Measurements from ENCODE around the gene SYT7.

DNA sequence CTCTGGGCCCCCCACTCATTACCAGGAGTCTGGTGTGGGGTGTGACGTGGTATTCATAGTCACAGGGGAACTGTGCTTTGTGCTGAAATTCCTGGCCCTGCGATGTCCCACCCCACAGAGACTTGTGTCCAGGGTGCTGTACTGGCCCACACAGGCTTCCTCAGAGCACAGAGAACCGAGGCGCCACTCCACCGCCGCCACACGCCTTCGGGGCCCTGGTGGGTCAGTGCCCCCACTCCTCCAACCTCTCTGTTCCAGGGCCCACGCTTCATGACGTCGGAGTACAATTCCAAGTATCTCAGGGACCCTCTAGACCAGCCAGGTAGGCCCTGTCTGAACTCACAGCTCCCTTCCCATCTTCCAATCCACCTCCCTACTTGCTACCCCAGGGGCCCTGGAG, 95.8 kb downstream of the SYT7 start:
- TF ChIP-seq, protein P1, sequence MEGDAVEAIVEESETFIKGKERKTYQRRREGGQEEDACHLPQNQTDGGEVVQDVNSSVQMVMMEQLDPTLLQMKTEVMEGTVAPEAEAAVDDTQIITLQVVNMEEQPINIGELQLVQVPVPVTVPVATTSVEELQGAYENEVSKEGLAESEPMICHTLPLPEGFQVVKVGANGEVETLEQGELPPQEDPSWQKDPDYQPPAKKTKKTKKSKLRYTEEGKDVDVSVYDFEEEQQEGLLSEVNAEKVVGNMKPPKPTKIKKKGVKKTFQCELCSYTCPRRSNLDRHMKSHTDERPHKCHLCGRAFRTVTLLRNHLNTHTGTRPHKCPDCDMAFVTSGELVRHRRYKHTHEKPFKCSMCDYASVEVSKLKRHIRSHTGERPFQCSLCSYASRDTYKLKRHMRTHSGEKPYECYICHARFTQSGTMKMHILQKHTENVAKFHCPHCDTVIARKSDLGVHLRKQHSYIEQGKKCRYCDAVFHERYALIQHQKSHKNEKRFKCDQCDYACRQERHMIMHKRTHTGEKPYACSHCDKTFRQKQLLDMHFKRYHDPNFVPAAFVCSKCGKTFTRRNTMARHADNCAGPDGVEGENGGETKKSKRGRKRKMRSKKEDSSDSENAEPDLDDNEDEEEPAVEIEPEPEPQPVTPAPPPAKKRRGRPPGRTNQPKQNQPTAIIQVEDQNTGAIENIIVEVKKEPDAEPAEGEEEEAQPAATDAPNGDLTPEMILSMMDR (IDR thresholded peaks at IDR 0.05; ENCODE audit: borderline replicate concordance, extremely low read depth, low read length, poor library complexity, severe bottlenecking), result no peak
- no peak for TF ChIP-seq EZH2 (IDR thresholded peaks at IDR 0.05; ENCODE audit: borderline replicate concordance, low read depth, low read length, severe bottlenecking)

All from DND-41 (cell line).